Cardiac septum (tissue), 1 donor: Measurements from ENCODE around the gene TTYH3. TPM values are rescaled to one million over a fixed set of nuclear protein-coding genes. Genes with fewer than 3 reads are reported as not detected.
A peak's percentile ranks its signal among the peaks of the same experiment; 100 is the strongest.

Experiments
- DNase-seq: peaks from one replicate; pipeline ENCODE4 v3.0.0-alpha.2; 2020; ENCODE audit warnings: low spot score
- intact Hi-C: fragments of 100-400 bp; cut with DNase I; formaldehyde crosslinking; loops from one replicate; pipeline ENCODE4 v1.14.0; 2022
- total RNA-seq: library from RNA; stranded (reverse); fragmentation: NEBNext Ultra II Directional; extraction: Animal tissue kit (Norgen Biotek cat#: 25700); gene quantifications from one replicate; pipeline ENCODE4 v1.2.1, GENCODE V29; 2021
- donor health status: DM: no; HTN: no; CAD: no.

TTYH3 gene
- total RNA-seq, 1 donor from 2014 or later: 17.1 TPM

GRCh38 chr7:2629746-2630681, 1.8 kb upstream of the TTYH3 start:
- intact Hi-C loops: no loop called here
- DNase-seq: no peak

- intact Hi-C loops: no loop called here
Observed at GRCh38 chr7:2632733-2633537, 1.1 kb downstream of the TTYH3 start.

GRCh38 chr7:2633538-2634266, 1.9 kb downstream of the TTYH3 start:
- DNase-seq: no peak
- intact Hi-C loops: no loop called here

More at GRCh38 chr7:2632733-2633537, 1.1 kb downstream of the TTYH3 start:
- no peak for DNase-seq

- intact Hi-C loops: no loop called here
- DNase-seq: no peak
Observed at GRCh38 chr7:2634267-2635145, 2.7 kb downstream of the TTYH3 start.

DNA sequence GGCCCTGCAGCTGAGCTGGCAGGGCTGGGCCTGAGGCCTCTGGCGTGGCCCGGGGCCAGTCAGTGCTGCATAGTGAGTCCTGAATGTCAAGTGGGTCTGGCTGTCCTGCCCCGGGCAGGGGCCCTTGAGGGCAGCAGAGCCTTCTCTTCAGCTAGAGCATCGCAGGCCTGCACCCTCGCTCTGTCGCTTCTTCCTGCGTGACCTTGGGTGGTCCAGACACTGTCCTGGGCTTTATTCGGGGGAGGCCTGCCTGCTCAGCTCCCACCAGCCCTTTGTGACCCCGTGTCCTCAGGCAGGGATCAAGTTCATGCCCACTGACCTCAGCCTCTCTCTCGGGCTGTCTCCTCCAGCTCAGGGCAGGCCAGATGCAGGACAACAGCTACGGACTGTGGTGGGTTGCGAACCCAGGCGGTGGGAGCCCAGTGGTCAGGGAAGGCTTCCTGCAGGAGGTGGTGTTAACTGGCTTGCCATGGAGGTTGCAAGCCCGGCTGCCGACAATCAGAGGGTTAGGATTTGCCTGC, 3.4 kb downstream of the TTYH3 start:
- intact Hi-C loops: no loop called here
- no peak for DNase-seq

GRCh38 chr7:2635810-2636701, 4.3 kb downstream of the TTYH3 start:
- DNase-seq: no peak
- intact Hi-C loops: no loop called here

- intact Hi-C loops: no loop called here
Observed at GRCh38 chr7:2637066-2637471, 5.3 kb downstream of the TTYH3 start.

DNA sequence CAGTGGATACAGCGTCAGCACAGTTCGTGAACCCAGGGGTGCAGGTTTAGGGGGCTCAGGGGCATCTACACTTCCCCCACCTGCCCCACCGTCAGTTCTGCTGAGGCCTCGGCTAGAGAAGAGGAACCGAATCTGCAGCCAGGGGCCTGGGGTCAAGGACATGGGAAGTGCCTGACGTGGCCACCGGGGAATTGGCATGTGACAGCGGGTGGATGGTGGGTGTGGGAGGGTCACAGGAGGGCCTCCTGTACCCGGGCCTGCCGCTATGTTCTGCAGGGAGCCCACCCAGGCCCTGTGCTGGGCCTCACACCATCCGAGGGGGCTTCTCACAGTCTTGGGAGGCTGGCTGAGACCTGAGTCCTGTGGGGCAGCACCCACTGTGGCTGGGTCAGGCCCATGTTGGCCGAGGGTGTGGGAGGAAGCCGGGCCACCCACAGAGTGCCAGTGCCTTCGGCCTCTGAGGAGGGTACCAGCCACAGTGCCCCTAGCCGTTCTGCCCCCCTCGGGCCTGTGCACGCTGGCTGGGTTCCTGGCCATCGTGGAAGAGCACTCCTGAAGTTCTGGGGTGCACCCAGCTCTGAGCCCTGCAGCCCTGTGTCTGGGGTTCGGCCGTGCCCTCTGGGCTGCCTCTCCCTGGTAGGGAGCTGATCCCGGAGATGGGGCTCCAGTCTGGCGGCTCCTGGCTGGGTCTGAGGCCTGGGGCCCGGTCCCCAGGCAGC, 5.9 kb downstream of the TTYH3 start:
- intact Hi-C loops: no loop called here
- no peak for DNase-seq

More at GRCh38 chr7:2637066-2637471, 5.3 kb downstream of the TTYH3 start:
- no peak for DNase-seq

DNA sequence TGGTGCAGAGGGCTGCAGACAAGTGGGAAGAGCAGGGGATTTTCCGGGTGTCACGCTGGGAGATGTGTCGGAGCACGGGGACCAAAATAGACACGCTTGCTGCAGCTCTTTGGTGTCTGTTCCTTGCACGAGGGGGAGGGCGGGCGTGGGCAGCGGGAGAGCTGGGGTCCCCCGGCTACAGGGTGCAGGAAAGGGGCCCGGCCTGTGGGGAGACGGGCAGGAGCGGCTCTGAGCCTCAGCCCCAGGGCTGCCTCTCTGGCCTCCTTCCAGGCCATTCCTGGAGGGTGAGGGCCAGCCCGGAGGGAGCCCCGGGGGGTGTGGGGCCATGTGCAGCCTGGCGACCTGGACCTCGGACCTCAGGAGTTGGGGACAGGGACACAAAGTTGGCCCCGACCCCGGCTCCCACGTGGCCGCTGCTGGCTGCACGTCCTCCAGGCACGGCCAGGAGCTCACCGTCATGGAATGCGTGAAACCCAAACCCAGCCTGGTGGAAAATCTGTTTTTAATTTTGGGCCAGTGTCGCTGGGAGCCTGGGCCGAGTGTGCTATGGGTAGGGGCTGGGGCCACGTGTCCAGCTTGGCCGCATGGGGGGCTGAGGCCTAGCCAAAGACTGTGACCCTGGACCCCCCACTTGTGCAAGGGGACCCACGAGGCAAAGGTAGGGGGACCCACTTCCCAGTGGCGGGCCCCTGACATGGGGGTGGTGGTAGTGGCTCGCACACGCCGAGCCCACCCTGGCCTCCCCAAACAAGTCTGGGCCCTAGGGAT, 6.6 kb downstream of the TTYH3 start:
- intact Hi-C loops: no loop called here
- no peak for DNase-seq

GRCh38 chr7:2639181-2639681, 7.4 kb downstream of the TTYH3 start:
- intact Hi-C loops: no loop called here
- no peak for DNase-seq

GRCh38 chr7:2639695-2640481, 8.1 kb downstream of the TTYH3 start:
- no peak for DNase-seq
- intact Hi-C loops: loop anchor here (5.0 kb wide), 1 partner anchor 33 kb away; no protein-coding TSS in a partner anchor

DNA sequence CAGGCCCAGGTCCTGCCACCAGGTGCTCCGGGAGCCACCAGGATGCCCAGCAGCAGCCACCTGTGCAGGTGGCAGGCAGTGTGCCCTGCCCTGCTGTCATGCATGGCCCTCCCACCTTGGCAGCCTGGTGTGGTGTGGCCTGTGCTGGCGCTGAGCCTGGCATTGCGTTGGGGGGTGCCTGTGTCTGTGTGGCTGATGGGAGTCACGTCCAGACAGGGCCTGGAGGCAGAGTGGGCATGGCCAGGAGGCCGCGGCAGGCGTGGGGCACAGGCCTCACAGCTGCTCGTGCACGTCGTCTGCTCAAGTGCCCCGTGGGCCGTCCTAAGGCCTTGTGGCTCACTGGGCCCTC, 8.7 kb downstream of the TTYH3 start:
- intact Hi-C loops: loop anchor here (5.0 kb wide), 1 partner anchor 33 kb away; no protein-coding TSS in a partner anchor
- DNase-seq: no peak

DNA sequence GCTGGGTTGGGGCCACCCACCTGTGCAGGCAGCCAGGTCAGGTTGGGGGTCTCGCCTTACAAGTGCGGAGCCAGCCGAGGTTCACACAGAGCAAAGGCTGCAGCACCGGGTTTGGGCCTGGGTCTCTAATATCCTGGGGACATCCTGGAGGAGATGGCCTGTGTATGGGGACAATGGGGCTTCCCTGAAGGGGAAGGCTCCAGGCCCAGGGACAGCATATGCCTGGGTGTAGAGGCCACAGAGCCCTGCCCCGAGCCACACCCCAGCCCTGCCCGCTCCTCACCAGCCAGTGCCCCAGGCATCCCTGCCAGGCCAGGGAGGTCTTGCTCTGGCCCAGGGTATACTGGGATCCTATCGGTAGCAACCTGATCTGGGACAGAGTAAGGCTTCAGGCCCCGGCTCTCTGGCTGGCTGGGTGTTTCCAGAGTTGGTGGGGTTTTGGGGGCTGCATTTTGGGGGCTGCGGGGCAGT, 9.1 kb downstream of the TTYH3 start:
- DNase-seq: no peak
- intact Hi-C loops: loop anchor here (5.0 kb wide), 1 partner anchor 34 kb away; no protein-coding TSS in a partner anchor

- intact Hi-C loops: loop anchor here (5.0 kb wide), 1 partner anchor 34 kb away; no protein-coding TSS in a partner anchor
- DNase-seq: peak; percentile 92
Observed at GRCh38 chr7:2641406-2642393, 9.9 kb downstream of the TTYH3 start.
